ENCODE results near the gene NREP. TPM values are rescaled to one million over a fixed set of nuclear protein-coding genes. Genes with fewer than 3 reads are reported as not detected.

The NREP gene
- total RNA-seq, 1 donor from 2014 or later = 465 TPM

GRCh38 chr5:111697215-111697614 is 59.8 kb downstream of the NREP start:
- Histone ChIP-seq H3K9ac (no peak overlapping the region), H3K9me3 (ENCODE audit: low read depth) (no peaks in the 10 kb centered on the region), H4K20me1 (ENCODE audit: low read depth) (no peaks in the 10 kb centered on the region), H2AFZ (replicated peaks) (no peak overlapping the region), H3K36me3 (no peaks in the 10 kb centered on the region), H3K27me3 (no peaks in the 10 kb centered on the region), H3K4me1 (no peaks in the 10 kb centered on the region), H3K4me2 (no peak overlapping the region), H3K79me2 (ENCODE audit: low read depth) (no peaks in the 10 kb centered on the region), H3K27ac (no peak overlapping the region), H3K4me3 (no peak overlapping the region), H3F3A (ENCODE audit: low read depth) (no peaks in the 10 kb centered on the region)
- peaks cover 20% of the 10 kb centered on the region for H3K4me1 Mint-ChIP-seq
- DNase-seq (ENCODE audit: low spot score) = no peak
- H3K27me3 Mint-ChIP-seq (ENCODE audit: insufficient read depth, low read depth) = no peaks in the 10 kb centered on the region
- H3K27ac Mint-ChIP-seq = no peak overlapping the region
- no peaks in the 10 kb centered on the region for H3K9me3 Mint-ChIP-seq
- no peak for TF ChIP-seq EZH2phosphoT487 (IDR thresholded peaks at IDR 0.05)
- no peak for TF ChIP-seq EZH2 (IDR thresholded peaks at IDR 0.05)
- TF ChIP-seq, protein P1, sequence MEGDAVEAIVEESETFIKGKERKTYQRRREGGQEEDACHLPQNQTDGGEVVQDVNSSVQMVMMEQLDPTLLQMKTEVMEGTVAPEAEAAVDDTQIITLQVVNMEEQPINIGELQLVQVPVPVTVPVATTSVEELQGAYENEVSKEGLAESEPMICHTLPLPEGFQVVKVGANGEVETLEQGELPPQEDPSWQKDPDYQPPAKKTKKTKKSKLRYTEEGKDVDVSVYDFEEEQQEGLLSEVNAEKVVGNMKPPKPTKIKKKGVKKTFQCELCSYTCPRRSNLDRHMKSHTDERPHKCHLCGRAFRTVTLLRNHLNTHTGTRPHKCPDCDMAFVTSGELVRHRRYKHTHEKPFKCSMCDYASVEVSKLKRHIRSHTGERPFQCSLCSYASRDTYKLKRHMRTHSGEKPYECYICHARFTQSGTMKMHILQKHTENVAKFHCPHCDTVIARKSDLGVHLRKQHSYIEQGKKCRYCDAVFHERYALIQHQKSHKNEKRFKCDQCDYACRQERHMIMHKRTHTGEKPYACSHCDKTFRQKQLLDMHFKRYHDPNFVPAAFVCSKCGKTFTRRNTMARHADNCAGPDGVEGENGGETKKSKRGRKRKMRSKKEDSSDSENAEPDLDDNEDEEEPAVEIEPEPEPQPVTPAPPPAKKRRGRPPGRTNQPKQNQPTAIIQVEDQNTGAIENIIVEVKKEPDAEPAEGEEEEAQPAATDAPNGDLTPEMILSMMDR (IDR thresholded peaks at IDR 0.05) = no peak
- H3K36me3 Mint-ChIP-seq = no peaks in the 10 kb centered on the region
- H3K4me3 Mint-ChIP-seq = no peak overlapping the region

GRCh38 chr5:111695991-111696390 is 61.0 kb downstream of the NREP start:
- no peaks in the 10 kb centered on the region for H3K9me3 ChIP-seq (ENCODE audit: low read depth)
- H3F3A ChIP-seq (ENCODE audit: low read depth) = no peaks in the 10 kb centered on the region
- H3K9ac ChIP-seq = no peak overlapping the region
- H3K4me3 ChIP-seq = no peak overlapping the region
- TF ChIP-seq EZH2phosphoT487 (IDR thresholded peaks at IDR 0.05) = no peak
- TF ChIP-seq, protein P1 (IDR thresholded peaks at IDR 0.05) = no peak
- no peak for TF ChIP-seq EZH2 (IDR thresholded peaks at IDR 0.05)
- no peaks in the 10 kb centered on the region for H3K36me3 ChIP-seq
- no peaks in the 10 kb centered on the region for H3K27me3 ChIP-seq
- H4K20me1 ChIP-seq (ENCODE audit: low read depth) = no peaks in the 10 kb centered on the region
- H3K27ac ChIP-seq = no peak overlapping the region
- H3K27ac Mint-ChIP-seq = no peak overlapping the region
- H3K4me1 Mint-ChIP-seq = peaks cover 20% of the 10 kb centered on the region
- H2AFZ ChIP-seq (replicated peaks) = no peak overlapping the region
- no peaks in the 10 kb centered on the region for H3K4me1 ChIP-seq
- H3K36me3 Mint-ChIP-seq = no peaks in the 10 kb centered on the region
- no peaks in the 10 kb centered on the region for H3K9me3 Mint-ChIP-seq
- H3K79me2 ChIP-seq (ENCODE audit: low read depth) = no peaks in the 10 kb centered on the region
- no peak overlapping the region for H3K4me3 Mint-ChIP-seq
- no peak for DNase-seq (ENCODE audit: low spot score)
- H3K27me3 Mint-ChIP-seq (ENCODE audit: insufficient read depth, low read depth) = no peaks in the 10 kb centered on the region
- H3K4me2 ChIP-seq = no peak overlapping the region

GRCh38 chr5:111694133-111694532 is 62.9 kb downstream of the NREP start:
- H3K9me3 ChIP-seq (ENCODE audit: low read depth) = no peaks in the 10 kb centered on the region
- no peaks in the 10 kb centered on the region for H3F3A ChIP-seq (ENCODE audit: low read depth)
- Mint-ChIP-seq H3K27ac (no peak overlapping the region), H3K4me1 (peaks cover 14% of the 10 kb centered on the region), H3K36me3 (no peaks in the 10 kb centered on the region), H3K27me3 (ENCODE audit: insufficient read depth, low read depth) (no peaks in the 10 kb centered on the region), H3K4me3 (no peak overlapping the region), H3K9me3 (no peaks in the 10 kb centered on the region)
- no peak overlapping the region for H3K9ac ChIP-seq
- no peaks in the 10 kb centered on the region for H3K79me2 ChIP-seq (ENCODE audit: low read depth)
- H4K20me1 ChIP-seq (ENCODE audit: low read depth) = no peaks in the 10 kb centered on the region
- no peak overlapping the region for H3K4me2 ChIP-seq
- DNase-seq (ENCODE audit: low spot score) = no peak
- H3K4me1 ChIP-seq = no peaks in the 10 kb centered on the region
- H3K27me3 ChIP-seq = no peaks in the 10 kb centered on the region
- H3K4me3 ChIP-seq = no peak overlapping the region
- no peaks in the 10 kb centered on the region for H3K36me3 ChIP-seq
- no peak overlapping the region for H2AFZ ChIP-seq (replicated peaks)
- TF ChIP-seq EZH2 (IDR thresholded peaks at IDR 0.05) (no peak), EZH2phosphoT487 (IDR thresholded peaks at IDR 0.05) (no peak)
- TF ChIP-seq, protein P1 (IDR thresholded peaks at IDR 0.05) = no peak
- H3K27ac ChIP-seq = no peak overlapping the region

All from neural progenitor cell (in vitro differentiated cells).